NK-92 (cell line): ENCODE data around the gene PFKP.

Source experiments
- DNase-seq: peaks from one replicate; lab custom pipeline; 2025; ENCODE audit not compliant: unreplicated experiment; lab: John Stamatoyannopoulos, UW

Gene PFKP

DNA sequence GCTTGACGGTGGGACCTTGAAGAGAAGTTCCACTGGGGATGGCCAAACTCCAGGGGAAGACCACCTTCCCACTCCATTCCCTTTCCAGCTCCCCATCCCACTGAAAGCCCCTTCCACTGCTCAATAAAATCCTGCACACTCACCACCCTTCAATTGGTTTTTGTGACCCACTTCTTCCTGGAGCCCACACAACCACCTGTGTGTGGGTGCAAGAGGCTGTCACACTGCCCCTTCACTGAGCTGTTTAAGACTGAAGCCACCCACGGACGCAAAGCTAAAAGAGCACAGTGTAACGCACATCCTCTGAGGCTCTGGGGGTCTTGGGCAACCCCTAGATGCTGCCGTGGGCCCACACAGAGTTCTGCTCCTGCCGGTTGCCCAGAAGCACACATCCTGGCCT, 118.0 kb downstream of the PFKP start:
- no peak for DNase-seq

DNA sequence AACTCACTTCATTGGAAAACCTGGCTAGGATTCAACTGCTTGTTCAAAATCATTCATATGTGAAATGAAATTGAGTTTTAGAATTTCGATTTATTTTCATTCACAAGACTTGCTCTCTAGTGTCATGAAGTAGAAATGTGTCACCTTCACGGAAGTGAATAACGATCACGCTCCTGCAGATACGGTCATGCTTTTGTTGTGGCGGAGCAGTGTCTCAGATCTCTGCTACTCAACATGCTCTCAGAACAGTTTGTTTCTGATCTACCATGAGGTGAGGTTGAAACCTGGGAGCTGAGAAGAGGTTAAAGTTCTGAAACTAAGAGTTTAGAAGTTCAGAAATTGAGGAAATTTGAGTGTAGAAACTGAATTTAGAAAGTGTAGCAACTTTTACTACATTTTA, 119.0 kb downstream of the PFKP start:
- no peak for DNase-seq
